ENCODE results near the gene PRXL2A.

Gene PRXL2A

GRCh38 chr10:80453842-80454512 is 45.6 kb downstream of the PRXL2A start, which contains the start of gene TSPAN14:
TSPAN14 (plus strand) TSS chr10:80454310; CDS start chr10:80489234, 34,924 bp downstream.
- Histone ChIP-seq H3K4me3 (ENCODE audit: low read length) (peak within 1 kb of the TSS; percentile 82), H2AFZ (ENCODE audit: low read depth, low read length) (peak within 1 kb of the TSS; percentile 69), H3K4me1 (ENCODE audit: insufficient read depth, low read length) (peaks cover 28% of the 10 kb centered on the region), H3K27me3 (ENCODE audit: insufficient read depth, low read length) (no peaks in the 10 kb centered on the region), H3K36me3 (ENCODE audit: insufficient read depth, low read length) (peaks cover 5% of the 10 kb centered on the region), H3K9me3 (ENCODE audit: low read length) (peaks cover 2% of the 10 kb centered on the region)

- Histone ChIP-seq H3K27me3 (ENCODE audit: insufficient read depth, low read length) (no peaks in the 10 kb centered on the region), H3K4me1 (ENCODE audit: insufficient read depth, low read length) (peaks cover 28% of the 10 kb centered on the region), H3K9me3 (ENCODE audit: low read length) (peaks cover 2% of the 10 kb centered on the region), H3K4me3 (ENCODE audit: low read length) (peak overlapping the region; percentile 82), H3K36me3 (ENCODE audit: insufficient read depth, low read length) (peaks cover 5% of the 10 kb centered on the region), H2AFZ (ENCODE audit: low read depth, low read length) (peak overlapping the region; percentile 57)
Measured at GRCh38 chr10:80454513-80455460, 46.4 kb downstream of the PRXL2A start.

- Histone ChIP-seq H3K4me3 (ENCODE audit: low read length) (peak overlapping the region; percentile 82), H3K4me1 (ENCODE audit: insufficient read depth, low read length) (peaks cover 32% of the 10 kb centered on the region), H2AFZ (ENCODE audit: low read depth, low read length) (no peak overlapping the region), H3K9me3 (ENCODE audit: low read length) (peaks cover 2% of the 10 kb centered on the region), H3K36me3 (ENCODE audit: insufficient read depth, low read length) (peaks cover 5% of the 10 kb centered on the region), H3K27me3 (ENCODE audit: insufficient read depth, low read length) (no peaks in the 10 kb centered on the region)
Measured at GRCh38 chr10:80455461-80456349, 47.4 kb downstream of the PRXL2A start.

- no peaks in the 10 kb centered on the region for H3K27me3 ChIP-seq (ENCODE audit: insufficient read depth, low read length)
- H3K4me1 ChIP-seq (ENCODE audit: insufficient read depth, low read length): peaks cover 46% of the 10 kb centered on the region
- H2AFZ ChIP-seq (ENCODE audit: low read depth, low read length): no peak overlapping the region
- peaks cover 5% of the 10 kb centered on the region for H3K36me3 ChIP-seq (ENCODE audit: insufficient read depth, low read length)
- H3K4me3 ChIP-seq (ENCODE audit: low read length): no peak overlapping the region
- H3K9me3 ChIP-seq (ENCODE audit: low read length): no peaks in the 10 kb centered on the region
Measured at GRCh38 chr10:80457554-80458262, 49.4 kb downstream of the PRXL2A start.

- peaks cover 48% of the 10 kb centered on the region for H3K4me1 ChIP-seq (ENCODE audit: insufficient read depth, low read length)
Measured at GRCh38 chr10:80458263-80458625, 49.9 kb downstream of the PRXL2A start.

GRCh38 chr10:80458638-80459037 is 50.3 kb downstream of the PRXL2A start:
- Histone ChIP-seq H3K27me3 (ENCODE audit: insufficient read depth, low read length) (no peaks in the 10 kb centered on the region), H3K4me1 (ENCODE audit: insufficient read depth, low read length) (peaks cover 50% of the 10 kb centered on the region), H3K4me3 (ENCODE audit: low read length) (no peak overlapping the region), H2AFZ (ENCODE audit: low read depth, low read length) (no peak overlapping the region), H3K36me3 (ENCODE audit: insufficient read depth, low read length) (peaks cover 5% of the 10 kb centered on the region), H3K9me3 (ENCODE audit: low read length) (no peaks in the 10 kb centered on the region)

More at GRCh38 chr10:80458263-80458625, 49.9 kb downstream of the PRXL2A start:
- H3K27me3 ChIP-seq (ENCODE audit: insufficient read depth, low read length): no peaks in the 10 kb centered on the region
- H3K9me3 ChIP-seq (ENCODE audit: low read length): no peaks in the 10 kb centered on the region
- H3K4me3 ChIP-seq (ENCODE audit: low read length): no peak overlapping the region
- no peak overlapping the region for H2AFZ ChIP-seq (ENCODE audit: low read depth, low read length)
- peaks cover 5% of the 10 kb centered on the region for H3K36me3 ChIP-seq (ENCODE audit: insufficient read depth, low read length)

- Histone ChIP-seq H3K36me3 (ENCODE audit: insufficient read depth, low read length) (peaks cover 5% of the 10 kb centered on the region), H3K27me3 (ENCODE audit: insufficient read depth, low read length) (no peaks in the 10 kb centered on the region), H2AFZ (ENCODE audit: low read depth, low read length) (no peak overlapping the region), H3K9me3 (ENCODE audit: low read length) (no peaks in the 10 kb centered on the region), H3K4me3 (ENCODE audit: low read length) (no peak overlapping the region), H3K4me1 (ENCODE audit: insufficient read depth, low read length) (peaks cover 56% of the 10 kb centered on the region)
Measured at GRCh38 chr10:80459047-80459865, 50.9 kb downstream of the PRXL2A start.

GRCh38 chr10:80460399-80461207 is 52.3 kb downstream of the PRXL2A start:
- Histone ChIP-seq H3K4me3 (ENCODE audit: low read length) (no peak overlapping the region), H3K36me3 (ENCODE audit: insufficient read depth, low read length) (peaks cover 5% of the 10 kb centered on the region), H3K9me3 (ENCODE audit: low read length) (no peaks in the 10 kb centered on the region), H3K27me3 (ENCODE audit: insufficient read depth, low read length) (no peaks in the 10 kb centered on the region), H2AFZ (ENCODE audit: low read depth, low read length) (no peak overlapping the region), H3K4me1 (ENCODE audit: insufficient read depth, low read length) (peaks cover 61% of the 10 kb centered on the region)

GRCh38 chr10:80461208-80462183 is 53.1 kb downstream of the PRXL2A start:
- no peaks in the 10 kb centered on the region for H3K9me3 ChIP-seq (ENCODE audit: low read length)
- no peak overlapping the region for H2AFZ ChIP-seq (ENCODE audit: low read depth, low read length)
- H3K4me3 ChIP-seq (ENCODE audit: low read length): no peak overlapping the region
- peaks cover 5% of the 10 kb centered on the region for H3K36me3 ChIP-seq (ENCODE audit: insufficient read depth, low read length)
- no peaks in the 10 kb centered on the region for H3K27me3 ChIP-seq (ENCODE audit: insufficient read depth, low read length)
- H3K4me1 ChIP-seq (ENCODE audit: insufficient read depth, low read length): peaks cover 63% of the 10 kb centered on the region

- H3K9me3 ChIP-seq (ENCODE audit: low read length): no peaks in the 10 kb centered on the region
- H3K4me3 ChIP-seq (ENCODE audit: low read length): no peak overlapping the region
- H2AFZ ChIP-seq (ENCODE audit: low read depth, low read length): no peak overlapping the region
- H3K27me3 ChIP-seq (ENCODE audit: insufficient read depth, low read length): no peaks in the 10 kb centered on the region
- H3K4me1 ChIP-seq (ENCODE audit: insufficient read depth, low read length): peaks cover 72% of the 10 kb centered on the region
- peaks cover 5% of the 10 kb centered on the region for H3K36me3 ChIP-seq (ENCODE audit: insufficient read depth, low read length)
Measured at GRCh38 chr10:80462299-80462980, 54.1 kb downstream of the PRXL2A start.
